NB4 (cell line): Measurements from ENCODE around the gene TLCD3A.
"Not testable (repeated sequence)": the region's sequence is repeated elsewhere in the genome, so short reads cannot be mapped to it uniquely, and the experiment has no call there.

Source experiments
- DNase-seq: peaks from one replicate; pipeline ENCODE4 v3.0.0; 2010; ENCODE audit warnings: low read depth
- H3K4me3 ChIP-seq: one replicate; pipeline ENCODE4 v1.5.1; 2011; ENCODE audit warnings: mild to moderate bottlenecking, low read depth, low read length, moderate library complexity
- MYC ChIP-seq: IDR thresholded peaks from 2 replicates; pipeline ENCODE4 v1.6.1; 2011; ENCODE audit warnings: low read depth, low read length
- POLR2A ChIP-seq: IDR thresholded peaks from 2 replicates; pipeline ENCODE4 v1.6.1; 2011; ENCODE audit warnings: mild to moderate bottlenecking; ENCODE audit not compliant: insufficient read length; ENCODE audit errors: extremely low read depth
- TF ChIP-seq, protein P1 (sequence below): IDR thresholded peaks from 2 replicates; pipeline ENCODE4 v1.6.1; 2011; ENCODE audit warnings: low read depth, low read length
- TF ChIP-seq, protein P2 (sequence below): IDR thresholded peaks from one replicate; pipeline ENCODE4 v1.5.1; 2012; ENCODE audit warnings: low read depth, low read length

Gene TLCD3A

DNA sequence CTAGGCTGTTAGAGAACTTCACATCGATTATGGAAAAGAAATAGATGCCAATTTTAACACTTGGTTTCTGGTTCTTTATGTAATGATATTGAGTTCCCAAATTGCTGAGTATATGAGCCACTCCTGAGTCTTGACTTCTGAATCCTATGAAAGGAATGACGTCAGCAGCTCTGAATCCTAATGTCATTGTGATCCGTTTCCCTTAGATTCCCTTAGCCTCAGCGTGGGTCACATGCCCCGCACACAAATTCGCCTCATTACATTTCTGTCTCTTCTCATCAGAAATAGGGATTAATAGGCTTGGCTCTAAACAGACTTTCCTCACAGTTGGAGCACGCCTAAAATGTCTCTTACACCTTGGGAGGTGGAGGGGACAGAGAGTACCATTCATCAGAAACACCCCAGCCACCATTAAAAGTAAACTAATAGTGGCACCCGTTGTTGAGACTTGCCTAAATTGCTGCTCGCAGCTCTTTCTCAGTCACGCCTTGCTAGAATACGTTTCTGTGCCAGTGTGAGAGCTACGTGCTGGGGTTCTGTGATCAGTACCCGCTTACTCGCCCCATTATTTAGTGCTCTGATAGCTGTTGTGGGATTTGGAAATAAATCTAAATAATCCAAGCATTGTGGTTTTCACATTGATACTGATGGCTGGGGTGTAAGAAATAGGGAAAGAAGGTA, 56.9 kb downstream of the TLCD3A start:
- H3K4me3 ChIP-seq, result no peak overlapping the region
- TF ChIP-seq, protein P1, sequence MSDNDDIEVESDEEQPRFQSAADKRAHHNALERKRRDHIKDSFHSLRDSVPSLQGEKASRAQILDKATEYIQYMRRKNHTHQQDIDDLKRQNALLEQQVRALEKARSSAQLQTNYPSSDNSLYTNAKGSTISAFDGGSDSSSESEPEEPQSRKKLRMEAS, result no peak
- TF ChIP-seq POLR2A (no peak), MYC (no peak)
- TF ChIP-seq, protein P2, sequence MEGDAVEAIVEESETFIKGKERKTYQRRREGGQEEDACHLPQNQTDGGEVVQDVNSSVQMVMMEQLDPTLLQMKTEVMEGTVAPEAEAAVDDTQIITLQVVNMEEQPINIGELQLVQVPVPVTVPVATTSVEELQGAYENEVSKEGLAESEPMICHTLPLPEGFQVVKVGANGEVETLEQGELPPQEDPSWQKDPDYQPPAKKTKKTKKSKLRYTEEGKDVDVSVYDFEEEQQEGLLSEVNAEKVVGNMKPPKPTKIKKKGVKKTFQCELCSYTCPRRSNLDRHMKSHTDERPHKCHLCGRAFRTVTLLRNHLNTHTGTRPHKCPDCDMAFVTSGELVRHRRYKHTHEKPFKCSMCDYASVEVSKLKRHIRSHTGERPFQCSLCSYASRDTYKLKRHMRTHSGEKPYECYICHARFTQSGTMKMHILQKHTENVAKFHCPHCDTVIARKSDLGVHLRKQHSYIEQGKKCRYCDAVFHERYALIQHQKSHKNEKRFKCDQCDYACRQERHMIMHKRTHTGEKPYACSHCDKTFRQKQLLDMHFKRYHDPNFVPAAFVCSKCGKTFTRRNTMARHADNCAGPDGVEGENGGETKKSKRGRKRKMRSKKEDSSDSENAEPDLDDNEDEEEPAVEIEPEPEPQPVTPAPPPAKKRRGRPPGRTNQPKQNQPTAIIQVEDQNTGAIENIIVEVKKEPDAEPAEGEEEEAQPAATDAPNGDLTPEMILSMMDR, result no peak
- DNase-seq, result no peak

DNA sequence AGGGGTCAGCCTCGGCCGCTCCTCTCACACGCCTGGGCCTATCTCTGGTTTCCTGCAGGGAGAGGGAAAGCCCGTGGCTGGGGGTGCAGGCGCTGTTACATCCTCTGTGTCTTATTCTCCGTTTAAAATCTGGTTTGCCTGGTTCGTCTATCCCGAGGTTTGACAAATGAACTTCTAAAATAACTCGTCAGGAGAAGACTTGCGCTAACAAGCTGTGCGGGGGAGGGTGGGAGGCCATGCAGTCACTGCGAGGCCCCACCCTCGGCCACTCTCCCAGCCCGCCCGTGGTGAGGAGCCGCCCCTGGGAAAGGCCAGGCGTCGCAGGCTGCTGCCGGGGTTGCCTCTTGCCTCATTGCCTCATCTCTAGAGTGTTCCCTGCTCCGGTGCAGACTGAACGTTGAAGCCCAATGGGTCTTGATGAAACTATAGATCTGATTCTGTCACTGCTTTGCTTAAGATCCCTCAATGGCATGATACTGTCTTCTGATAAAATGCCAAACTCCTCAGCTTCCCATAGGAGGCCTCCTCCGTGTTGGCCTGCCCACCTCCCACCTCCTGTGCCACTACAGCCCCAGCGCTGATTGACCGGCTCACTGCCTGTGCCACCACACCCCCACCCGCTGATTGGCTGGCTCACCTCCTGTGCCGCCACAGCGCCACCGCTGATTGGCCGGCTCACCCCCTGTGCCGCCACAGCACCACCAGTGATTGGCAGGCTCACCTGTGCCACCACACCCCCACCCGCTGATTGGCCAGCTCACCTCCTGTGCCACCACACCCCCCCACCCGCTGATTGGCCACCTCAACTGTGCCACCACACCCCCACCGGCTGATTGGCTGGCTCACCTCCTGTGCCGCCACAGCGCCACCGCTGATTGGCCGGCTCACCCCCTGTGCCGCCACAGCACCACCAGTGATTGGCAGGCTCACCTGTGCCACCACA, 57.8 kb downstream of the TLCD3A start:
- H3K4me3 ChIP-seq, DNase-seq: not testable (repeated sequence)

DNA sequence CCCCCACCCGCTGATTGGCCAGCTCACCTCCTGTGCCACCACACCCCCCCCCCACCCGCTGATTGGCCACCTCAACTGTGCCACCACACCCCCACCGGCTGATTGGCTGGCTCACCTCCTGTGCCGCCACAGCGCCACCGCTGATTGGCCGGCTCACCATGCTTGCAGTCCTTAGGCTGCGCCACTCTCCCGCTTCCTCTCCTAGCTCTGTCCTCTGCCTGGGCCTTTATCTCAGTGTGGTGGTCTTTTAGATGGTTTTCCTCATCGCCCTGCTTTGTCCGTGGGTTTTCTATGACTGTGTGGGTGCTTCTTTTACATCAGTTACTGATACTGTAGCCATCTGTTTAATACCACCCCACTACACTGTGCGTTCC, 58.5 kb downstream of the TLCD3A start:
- H3K4me3 ChIP-seq, DNase-seq: not testable (repeated sequence)

DNA sequence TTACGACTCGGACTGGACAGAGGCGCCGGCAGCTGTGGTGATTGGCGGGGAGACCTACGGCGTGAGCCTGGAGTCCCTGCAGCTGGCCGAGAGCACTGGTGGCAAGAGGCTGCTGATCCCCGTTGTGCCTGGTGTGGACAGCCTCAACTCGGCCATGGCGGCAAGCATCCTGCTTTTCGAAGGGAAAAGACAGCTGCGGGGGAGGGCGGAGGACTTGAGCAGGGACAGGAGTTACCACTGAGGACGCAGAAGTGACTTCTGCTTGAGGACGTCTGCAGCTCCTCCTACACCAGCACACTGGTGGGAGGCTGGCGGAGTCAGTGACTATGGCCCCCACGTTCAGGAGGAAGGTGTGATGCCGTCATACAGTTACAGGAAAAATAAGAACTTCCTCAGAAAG, 59.4 kb downstream of the TLCD3A start:
- no peak for DNase-seq
- H3K4me3 ChIP-seq, result no peak overlapping the region
- TF ChIP-seq MYC (no peak), POLR2A (no peak)
- TF ChIP-seq, protein P1, result no peak
- TF ChIP-seq, protein P2, result no peak

DNA sequence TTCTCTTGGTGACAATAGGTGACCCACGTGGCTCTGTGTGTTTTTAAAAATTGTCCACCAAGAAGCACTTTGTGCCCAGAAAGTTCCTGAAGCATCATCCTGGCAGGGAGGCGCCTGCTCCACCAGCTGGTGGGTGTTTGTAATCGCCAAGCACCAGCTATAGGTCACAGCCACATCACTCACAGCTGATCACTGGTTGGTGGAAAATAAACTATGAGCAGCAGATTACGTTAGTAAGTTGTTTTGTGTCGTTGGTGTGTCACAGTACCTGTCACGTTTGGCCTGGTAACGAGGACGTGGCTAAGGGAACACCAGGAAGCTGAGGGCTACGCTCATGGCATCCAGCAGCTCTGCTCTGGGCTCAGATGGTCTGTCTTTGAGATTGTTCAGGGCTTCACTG, 59.9 kb downstream of the TLCD3A start:
- DNase-seq, result no peak
- TF ChIP-seq MYC, result no peak
- no peak overlapping the region for H3K4me3 ChIP-seq
